ENCODE data around the gene MR1. TPM values are rescaled to one million over a fixed set of nuclear protein-coding genes. Genes with fewer than 3 reads are reported as not detected.

Gene MR1
- total RNA-seq (10 to 100 TPM; 16.2 to 18.1 TPM), total RNA-seq (13.8 to 81.2 (median 44.9) reads per million in 172 experiments)
- polyA plus RNA-seq (2013, experiment 1 of 2), result 22.2 TPM
- polyA plus RNA-seq (2013, experiment 2 of 2), result 22.0 TPM

DNA sequence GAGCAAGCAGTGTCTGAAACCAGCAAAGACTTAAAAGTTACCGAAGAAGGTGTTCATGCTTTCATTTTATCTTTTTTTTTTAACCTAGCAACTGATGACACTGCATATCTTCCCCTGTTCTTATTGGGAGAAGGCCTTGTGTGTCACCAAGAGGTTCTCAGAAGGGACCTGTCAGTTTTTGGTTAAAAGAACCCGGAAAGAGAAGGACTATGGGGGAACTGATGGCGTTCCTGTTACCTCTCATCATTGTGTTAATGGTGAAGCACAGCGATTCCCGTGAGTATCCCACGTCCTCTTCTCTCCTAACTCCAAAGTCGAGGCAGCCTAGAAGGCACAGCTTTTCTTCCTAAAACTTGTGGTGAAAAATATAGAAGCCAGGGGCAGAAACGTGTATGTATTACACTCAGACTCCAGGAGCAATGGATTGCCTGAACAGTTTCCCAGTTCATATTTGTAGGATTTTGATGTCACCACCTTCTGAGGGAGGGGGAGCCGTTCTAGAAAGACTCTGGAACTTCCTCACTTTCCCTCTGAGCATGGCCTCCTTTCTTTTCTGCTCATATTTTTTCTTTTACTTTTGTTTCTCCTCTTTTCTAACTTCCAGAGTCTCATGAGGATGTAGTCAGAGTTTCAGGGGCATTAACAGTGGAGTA, at the start of gene MR1:
Gene MR1, plus strand, starts transcription at position 185 of the 653 bp plus-strand sequence. Its CDS starts 25 bp downstream, at position 210.
- peak within 1 kb of the TSS; percentile 97 for H3K4me3 Mint-ChIP-seq
- peak within 1 kb of the TSS; percentile 87 to 97 for H3K27ac ChIP-seq (ENCODE audit: low read depth in 1 of 2, low read length in 2 of 2)
- ChIA-PET CTCF (interaction anchor here (0.6 to 1.4 kb wide), 3 partner anchors 16 to 124 kb away, joined by 3 to 6 read pairs (median 3); no protein-coding TSS in a partner anchor), POLR2A (interaction anchor here (0.7 to 4.1 kb wide), 15 partner anchors 10 to 1152 kb away, joined by 3 to 52 read pairs (median 5); partner anchors contain the start of genes ACBD6, IER5, STX6 and TOR1AIP1)
- no peaks in the 10 kb centered on the region for H3K9me3 Mint-ChIP-seq
- peak in 8 of 14 experiments; percentile 19 to 92 (median 42) for DNase-seq
- intact Hi-C loops (cut with DNase I, micrococcal nuclease), result loop anchor here (1.0 to 2.0 kb wide), 4 partner anchors 10 to 73 kb away; partner anchors contain the start of genes IER5 (in 1 of the 2) and STX6 (in 1 of the 2)
- H3K27ac Mint-ChIP-seq, result peak within 1 kb of the TSS; percentile 92
- peaks cover 64% of the 10 kb centered on the region for H3K4me1 Mint-ChIP-seq (ENCODE audit: low read depth)
- H3K27me3 Mint-ChIP-seq, result no peaks in the 10 kb centered on the region
- peaks cover 21% of the 10 kb centered on the region for H3K36me3 Mint-ChIP-seq (ENCODE audit: low read depth)
- TF ChIP-seq, protein P1, sequence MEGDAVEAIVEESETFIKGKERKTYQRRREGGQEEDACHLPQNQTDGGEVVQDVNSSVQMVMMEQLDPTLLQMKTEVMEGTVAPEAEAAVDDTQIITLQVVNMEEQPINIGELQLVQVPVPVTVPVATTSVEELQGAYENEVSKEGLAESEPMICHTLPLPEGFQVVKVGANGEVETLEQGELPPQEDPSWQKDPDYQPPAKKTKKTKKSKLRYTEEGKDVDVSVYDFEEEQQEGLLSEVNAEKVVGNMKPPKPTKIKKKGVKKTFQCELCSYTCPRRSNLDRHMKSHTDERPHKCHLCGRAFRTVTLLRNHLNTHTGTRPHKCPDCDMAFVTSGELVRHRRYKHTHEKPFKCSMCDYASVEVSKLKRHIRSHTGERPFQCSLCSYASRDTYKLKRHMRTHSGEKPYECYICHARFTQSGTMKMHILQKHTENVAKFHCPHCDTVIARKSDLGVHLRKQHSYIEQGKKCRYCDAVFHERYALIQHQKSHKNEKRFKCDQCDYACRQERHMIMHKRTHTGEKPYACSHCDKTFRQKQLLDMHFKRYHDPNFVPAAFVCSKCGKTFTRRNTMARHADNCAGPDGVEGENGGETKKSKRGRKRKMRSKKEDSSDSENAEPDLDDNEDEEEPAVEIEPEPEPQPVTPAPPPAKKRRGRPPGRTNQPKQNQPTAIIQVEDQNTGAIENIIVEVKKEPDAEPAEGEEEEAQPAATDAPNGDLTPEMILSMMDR (IDR thresholded peaks at IDR 0.05), result no peak
- H3K36me3 ChIP-seq (ENCODE audit: insufficient read depth, low read length), result peaks cover 9% of the 10 kb centered on the region
- H3K9me3 ChIP-seq (ENCODE audit: control insufficient read depth in 1 of 2, insufficient read depth in 1 of 2, low read length in 2 of 2), result no peaks in the 10 kb centered on the region
- no peaks in the 10 kb centered on the region for H3K27me3 ChIP-seq (ENCODE audit: control insufficient read depth in 1 of 2, insufficient read depth in 2 of 2, low read length in 2 of 2)
- peak; percentile 97 for ATAC-seq (ENCODE audit: poor library complexity)
- H3K4me1 ChIP-seq (ENCODE audit: insufficient read depth, low read length), result peaks cover 47% of the 10 kb centered on the region
- peak within 1 kb of the TSS; percentile 78 for H3K4me3 ChIP-seq (ENCODE audit: low read length)

DNA sequence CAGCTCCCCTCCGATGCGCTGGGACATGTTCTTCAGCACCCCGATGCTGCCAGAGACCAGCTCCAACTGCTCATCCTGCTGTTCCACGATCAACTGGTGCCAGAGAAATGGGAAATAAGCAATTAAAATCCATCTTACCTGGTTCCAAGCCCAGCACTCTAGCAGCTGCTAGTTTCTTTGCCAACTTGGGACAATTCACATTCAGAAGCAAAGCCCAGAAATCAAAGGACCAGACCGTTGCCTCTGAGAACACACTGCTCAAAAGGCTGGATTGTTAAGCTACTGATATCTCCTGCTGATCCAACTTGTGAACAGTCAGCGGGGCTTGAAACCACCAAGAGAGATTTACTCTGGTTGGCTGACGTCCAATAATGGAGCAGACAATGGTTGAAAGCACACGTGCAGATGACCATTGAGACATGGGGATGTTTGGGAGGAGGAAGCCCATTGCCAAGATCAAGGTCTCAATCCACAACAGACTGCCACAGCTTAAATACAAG, 45.5 kb upstream of the MR1 start:
- CTCF ChIA-PET, result no interaction called here
- Mint-ChIP-seq H3K27ac (no peak overlapping the region), H3K27me3 (no peaks in the 10 kb centered on the region)

DNA sequence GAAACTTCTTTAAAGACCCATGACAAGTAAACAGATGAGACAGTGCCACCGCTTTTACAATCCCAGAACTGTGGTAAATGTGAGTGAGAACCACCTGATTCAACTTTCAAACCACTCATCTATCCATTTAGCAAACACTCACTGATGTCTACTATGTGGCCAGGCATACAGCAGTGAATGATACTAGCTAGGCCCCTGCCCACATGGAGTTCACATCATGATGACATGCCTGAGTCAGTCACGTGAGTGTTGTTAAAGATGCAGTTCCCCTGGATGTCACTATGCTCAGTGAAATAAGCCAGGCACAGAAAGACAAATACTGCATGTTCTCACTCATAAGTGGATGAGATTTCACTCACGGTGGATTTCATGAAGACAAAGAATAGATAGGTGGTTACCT, 39.5 kb upstream of the MR1 start:
- no peak for DNase-seq
- H3K9me3 ChIP-seq (ENCODE audit: control insufficient read depth in 1 of 2, insufficient read depth in 1 of 2, low read length in 2 of 2), result no peaks in the 10 kb centered on the region
- H3K27ac ChIP-seq (ENCODE audit: low read depth in 1 of 2, low read length in 2 of 2), result no peak overlapping the region
- no peaks in the 10 kb centered on the region for H3K27me3 ChIP-seq (ENCODE audit: control insufficient read depth in 1 of 2, insufficient read depth in 2 of 2, low read length in 2 of 2)
- no peak overlapping the region for H3K4me3 ChIP-seq (ENCODE audit: low read length)
- H3K36me3 ChIP-seq (ENCODE audit: insufficient read depth, low read length), result peaks cover 55% of the 10 kb centered on the region
- H3K4me1 ChIP-seq (ENCODE audit: insufficient read depth, low read length), result no peaks in the 10 kb centered on the region
- Mint-ChIP-seq H3K4me1 (ENCODE audit: low read depth) (no peaks in the 10 kb centered on the region), H3K4me3 (no peak overlapping the region), H3K36me3 (ENCODE audit: low read depth) (peaks cover 81% of the 10 kb centered on the region), H3K27me3 (no peaks in the 10 kb centered on the region), H3K9me3 (no peaks in the 10 kb centered on the region), H3K27ac (no peak overlapping the region)
- CTCF ChIA-PET, result no interaction called here
- TF ChIP-seq, protein P1 (IDR thresholded peaks at IDR 0.05), result no peak
- intact Hi-C loops (cut with DNase I, micrococcal nuclease), result no loop called here
- ATAC-seq (ENCODE audit: poor library complexity), result no peak
- POLR2A ChIA-PET, result no interaction called here

More for the DNA sequence above, 45.5 kb upstream of the MR1 start:
- no peak overlapping the region for H3K4me3 ChIP-seq (ENCODE audit: low read length)
- H3K27me3 ChIP-seq (ENCODE audit: control insufficient read depth in 1 of 2, insufficient read depth in 2 of 2, low read length in 2 of 2), result no peaks in the 10 kb centered on the region
- no peaks in the 10 kb centered on the region for H3K9me3 ChIP-seq (ENCODE audit: control insufficient read depth in 1 of 2, insufficient read depth in 1 of 2, low read length in 2 of 2)
- H3K4me3 Mint-ChIP-seq, result no peak overlapping the region
- POLR2A ChIA-PET, result no interaction called here
- H3K9me3 Mint-ChIP-seq, result no peaks in the 10 kb centered on the region
- H3K36me3 ChIP-seq (ENCODE audit: insufficient read depth, low read length), result peaks cover 87% of the 10 kb centered on the region
- peaks cover 96% of the 10 kb centered on the region for H3K36me3 Mint-ChIP-seq (ENCODE audit: low read depth)
- TF ChIP-seq, protein P1 (IDR thresholded peaks at IDR 0.05), result no peak
- ATAC-seq (ENCODE audit: poor library complexity) (no peak), DNase-seq (no peak)
- H3K4me1 ChIP-seq (ENCODE audit: insufficient read depth, low read length), result no peaks in the 10 kb centered on the region
- peaks cover 2% of the 10 kb centered on the region for H3K4me1 Mint-ChIP-seq (ENCODE audit: low read depth)
- H3K27ac ChIP-seq (ENCODE audit: low read depth in 1 of 2, low read length in 2 of 2), result no peak overlapping the region
- intact Hi-C loops (cut with DNase I, micrococcal nuclease), result no loop called here
